CD4-positive, alpha-beta T cell treated with Interleukin-2 at 100 ng/mL for 4 hours (primary cell): ENCODE measurements around the gene TMUB1.
A peak's percentile ranks its signal among the peaks of the same experiment; 100 is the strongest.

ENCODE experiments used
- DNase-seq: peaks from one replicate; pipeline ENCODE4 v3.0.0-alpha.2; 2020; ENCODE audit warnings: low spot score

Gene TMUB1

GRCh38 chr7:151085329-151085690 lies 2.0 kb upstream of the TMUB1 start:
- no peak for DNase-seq

GRCh38 chr7:151083824-151084160 lies 499 bp upstream of the TMUB1 start:
- no peak for DNase-seq

DNA sequence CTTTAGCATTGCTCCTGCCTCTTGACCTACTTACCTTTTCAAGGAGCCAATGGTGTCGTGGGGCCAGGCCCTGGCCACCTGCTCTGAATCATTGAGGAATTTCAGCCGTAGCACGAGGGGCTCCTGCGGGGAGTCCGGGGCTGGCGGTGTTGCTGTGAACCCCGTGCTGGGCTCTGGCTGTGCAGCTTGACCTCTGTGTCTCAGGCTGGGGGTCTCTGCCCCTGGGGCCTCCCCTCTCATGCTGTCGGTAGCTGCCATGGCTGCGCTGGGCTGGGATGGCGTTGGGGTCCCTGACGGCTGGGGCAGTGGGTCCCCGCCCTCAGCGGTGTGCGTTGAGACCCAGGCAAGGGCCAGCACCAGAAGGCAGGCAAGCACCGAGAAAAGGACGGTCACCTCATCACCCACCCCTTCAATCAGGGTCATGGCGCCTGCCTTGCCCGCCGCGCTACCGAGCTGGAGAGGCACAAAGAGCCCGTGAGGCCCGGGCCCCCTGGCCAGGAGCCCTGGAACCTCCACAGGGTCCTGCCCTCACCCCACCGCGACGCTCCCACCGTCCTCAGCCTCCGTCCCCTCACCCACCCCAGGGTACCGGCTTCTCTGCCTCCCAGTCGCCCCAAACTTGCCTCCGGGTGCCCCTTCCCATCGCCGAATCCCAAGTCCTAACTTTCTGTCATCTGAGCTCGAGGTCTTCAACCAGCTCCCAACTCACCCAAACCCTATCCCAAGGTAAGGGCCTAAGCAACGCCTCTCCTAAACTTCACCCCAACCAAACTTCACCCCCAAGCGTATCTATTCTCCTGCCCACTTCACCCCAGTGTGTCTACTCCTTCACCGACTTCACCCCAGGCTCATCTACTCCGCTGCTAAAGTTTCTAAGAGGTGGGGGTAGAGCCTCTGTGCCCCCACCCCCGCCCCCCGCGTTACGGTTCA lies 887 bp downstream of the TMUB1 start:
- DNase-seq, result no peak

- no peak for DNase-seq
These were observed 1.9 kb downstream of the TMUB1 start for GRCh38 chr7:151081170-151082101.

GRCh38 chr7:151080522-151081169 lies 2.6 kb downstream of the TMUB1 start, which contains the start of gene FASTK:
Gene FASTK (minus strand): TSS chr7:151080809. CDS start chr7:151080766, 43 bp downstream.
- peak; percentile 87 for DNase-seq

DNA sequence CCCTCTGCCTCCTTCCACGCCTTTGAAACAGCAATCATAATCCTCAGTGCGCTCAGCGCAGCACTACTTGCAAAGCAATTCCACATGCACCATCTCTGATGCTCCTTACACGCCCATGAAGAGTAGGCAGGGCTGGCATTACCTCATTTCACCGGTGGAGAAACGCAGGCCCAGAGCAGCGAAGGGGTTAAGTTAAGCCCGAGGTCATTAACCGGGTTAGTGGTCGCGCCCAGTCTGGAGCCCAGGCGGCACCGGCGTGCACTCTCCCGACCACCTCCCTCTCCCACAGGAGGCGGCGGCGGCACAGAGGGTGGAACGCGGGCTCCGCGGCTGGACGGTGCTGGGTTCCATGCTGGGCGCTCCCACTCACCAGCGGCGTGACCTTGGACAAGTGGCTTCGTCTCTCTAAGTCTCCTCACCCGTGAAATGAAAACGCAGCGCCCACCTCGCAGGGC lies 3.2 kb downstream of the TMUB1 start:
- DNase-seq, result no peak

GRCh38 chr7:151079199-151079910 lies 3.9 kb downstream of the TMUB1 start:
- no peak for DNase-seq

DNA sequence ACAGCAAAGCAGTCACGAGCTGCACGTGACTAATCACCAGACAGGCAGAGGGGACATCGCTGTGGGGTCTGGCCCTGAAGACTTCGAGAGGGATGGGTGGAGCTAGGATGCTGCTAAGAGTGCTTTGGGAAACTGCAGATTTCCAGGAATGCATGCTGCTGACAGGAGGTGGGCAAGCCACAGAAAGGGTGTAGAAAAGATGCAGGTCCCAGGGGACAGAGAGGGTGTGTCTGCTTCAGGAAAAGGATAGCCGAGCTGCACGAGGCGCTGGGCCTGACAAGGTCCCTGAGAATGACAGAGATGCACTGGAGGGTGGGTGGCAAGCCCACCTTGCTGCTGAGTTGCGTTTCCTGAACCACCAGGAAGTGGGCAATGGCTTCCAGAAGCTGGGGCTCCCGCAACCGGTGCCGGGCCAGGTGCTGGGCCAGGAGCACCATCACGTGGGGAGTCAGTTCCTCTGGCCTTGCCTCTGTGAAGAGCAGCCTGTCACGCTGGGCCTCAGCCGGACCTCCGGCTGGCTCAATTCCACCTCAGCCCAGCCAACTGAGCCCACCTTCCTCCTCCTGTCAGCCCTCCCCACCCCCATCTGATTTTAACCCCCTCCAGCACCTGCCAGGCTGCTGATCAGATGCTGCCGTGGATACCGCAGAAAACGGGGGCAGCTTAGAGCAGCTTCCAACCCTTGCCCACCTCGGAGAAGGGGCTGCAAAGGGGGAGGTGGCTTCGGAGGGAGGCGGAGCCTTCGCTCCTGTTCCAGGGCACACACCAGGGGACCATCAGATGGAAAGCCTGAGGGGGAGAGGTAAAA lies 4.9 kb downstream of the TMUB1 start:
- no peak for DNase-seq

GRCh38 chr7:151077705-151078232 lies 5.5 kb downstream of the TMUB1 start:
- DNase-seq, result no peak

GRCh38 chr7:151076863-151077704 lies 6.2 kb downstream of the TMUB1 start:
- DNase-seq, result no peak

GRCh38 chr7:151075978-151076426 lies 7.3 kb downstream of the TMUB1 start:
- no peak for DNase-seq

- no peak for DNase-seq
These were observed 7.7 kb downstream of the TMUB1 start for GRCh38 chr7:151075662-151075971.

GRCh38 chr7:151074817-151075661 lies 8.3 kb downstream of the TMUB1 start:
- DNase-seq, result no peak

- no peak for DNase-seq
These were observed 9.3 kb downstream of the TMUB1 start for GRCh38 chr7:151073990-151074389.

DNA sequence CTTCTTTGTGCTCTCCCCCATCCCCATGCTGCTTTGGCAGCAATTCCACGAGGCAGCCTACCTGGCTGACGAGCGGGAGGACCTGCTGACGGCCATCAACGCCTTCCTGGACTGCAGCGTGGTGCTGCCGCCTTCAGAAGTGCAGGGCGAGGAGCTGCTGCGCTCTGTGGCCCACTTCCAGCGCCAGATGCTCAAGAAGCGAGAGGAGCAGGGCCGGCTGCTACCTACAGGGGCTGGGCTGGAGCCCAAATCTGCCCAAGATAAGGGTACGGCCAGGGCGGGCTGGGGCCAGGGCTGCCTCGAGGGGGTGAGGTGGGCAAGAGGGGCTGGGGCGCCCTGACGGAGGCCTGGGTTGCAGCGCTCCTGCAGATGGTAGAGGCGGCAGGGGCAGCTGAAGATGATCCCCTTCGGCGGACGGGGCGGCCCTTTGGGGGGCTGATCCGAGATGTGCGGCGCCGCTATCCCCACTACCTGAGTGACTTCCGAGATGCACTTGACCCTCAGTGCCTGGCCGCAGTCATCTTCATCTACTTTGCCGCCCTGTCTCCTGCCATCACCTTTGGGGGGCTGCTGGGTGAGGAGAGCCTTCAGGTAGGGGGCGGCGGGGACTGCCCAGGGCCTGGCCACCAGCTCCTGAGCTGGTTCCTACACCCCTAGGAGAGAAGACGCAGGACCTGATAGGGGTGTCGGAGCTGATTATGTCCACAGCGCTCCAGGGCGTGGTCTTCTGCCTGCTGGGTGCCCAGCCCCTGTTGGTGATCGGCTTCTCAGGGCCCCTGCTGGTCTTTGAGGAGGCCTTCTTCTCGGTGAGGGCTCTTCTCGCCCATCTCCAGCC lies 12.0 kb downstream of the TMUB1 start:
- DNase-seq, result no peak

- DNase-seq, result no peak
These were observed 12.7 kb downstream of the TMUB1 start for GRCh38 chr7:151070574-151070960.

- no peak for DNase-seq
These were observed 13.3 kb downstream of the TMUB1 start for GRCh38 chr7:151069841-151070573.
